PFSK-1 (cell line): ENCODE measurements around the gene CEP162.

Source experiments
- POLR2AphosphoS5 ChIP-seq: IDR thresholded peaks from 2 replicates; pipeline ENCODE4 v1.6.1; 2012; ENCODE audit warnings: low read depth, mild to moderate bottlenecking, control low read depth, low read length, moderate library complexity
- TAF1 ChIP-seq: IDR thresholded peaks from 2 replicates; pipeline ENCODE4 v1.6.1; 2012; ENCODE audit warnings: low read length, control low read depth, borderline replicate concordance; ENCODE audit not compliant: insufficient read depth
- TF ChIP-seq, protein P1 (sequence below), 2 experiments: IDR thresholded peaks; 2 replicates each; pipeline versions ENCODE4 v1.6.1 to v1.8.0; 2011 to 2012; ENCODE audit warnings: low read depth in 2 of 2, low read length in 2 of 2, control low read depth in 1 of 2, inconsistent platforms in 1 of 2, mild to moderate bottlenecking in 1 of 2, moderate library complexity in 1 of 2; ENCODE audit not compliant: insufficient read depth in 1 of 2

GRCh38 chr6:84260926-84261325 lies 33.5 kb upstream of the CEP162 start:
- TF ChIP-seq, protein P1, sequence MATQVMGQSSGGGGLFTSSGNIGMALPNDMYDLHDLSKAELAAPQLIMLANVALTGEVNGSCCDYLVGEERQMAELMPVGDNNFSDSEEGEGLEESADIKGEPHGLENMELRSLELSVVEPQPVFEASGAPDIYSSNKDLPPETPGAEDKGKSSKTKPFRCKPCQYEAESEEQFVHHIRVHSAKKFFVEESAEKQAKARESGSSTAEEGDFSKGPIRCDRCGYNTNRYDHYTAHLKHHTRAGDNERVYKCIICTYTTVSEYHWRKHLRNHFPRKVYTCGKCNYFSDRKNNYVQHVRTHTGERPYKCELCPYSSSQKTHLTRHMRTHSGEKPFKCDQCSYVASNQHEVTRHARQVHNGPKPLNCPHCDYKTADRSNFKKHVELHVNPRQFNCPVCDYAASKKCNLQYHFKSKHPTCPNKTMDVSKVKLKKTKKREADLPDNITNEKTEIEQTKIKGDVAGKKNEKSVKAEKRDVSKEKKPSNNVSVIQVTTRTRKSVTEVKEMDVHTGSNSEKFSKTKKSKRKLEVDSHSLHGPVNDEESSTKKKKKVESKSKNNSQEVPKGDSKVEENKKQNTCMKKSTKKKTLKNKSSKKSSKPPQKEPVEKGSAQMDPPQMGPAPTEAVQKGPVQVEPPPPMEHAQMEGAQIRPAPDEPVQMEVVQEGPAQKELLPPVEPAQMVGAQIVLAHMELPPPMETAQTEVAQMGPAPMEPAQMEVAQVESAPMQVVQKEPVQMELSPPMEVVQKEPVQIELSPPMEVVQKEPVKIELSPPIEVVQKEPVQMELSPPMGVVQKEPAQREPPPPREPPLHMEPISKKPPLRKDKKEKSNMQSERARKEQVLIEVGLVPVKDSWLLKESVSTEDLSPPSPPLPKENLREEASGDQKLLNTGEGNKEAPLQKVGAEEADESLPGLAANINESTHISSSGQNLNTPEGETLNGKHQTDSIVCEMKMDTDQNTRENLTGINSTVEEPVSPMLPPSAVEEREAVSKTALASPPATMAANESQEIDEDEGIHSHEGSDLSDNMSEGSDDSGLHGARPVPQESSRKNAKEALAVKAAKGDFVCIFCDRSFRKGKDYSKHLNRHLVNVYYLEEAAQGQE (IDR thresholded peaks at IDR 0.05; ENCODE audit: insufficient read depth in 1 of 2, low read depth in 2 of 2, low read length in 2 of 2) = no peak
- TF ChIP-seq POLR2AphosphoS5 (no peak), TAF1 (no peak)
